OCI-LY3 (cell line): ENCODE data around the gene RGMA.

ENCODE experiments used
- CTCF ChIP-seq: fragments of 200-600, 300-600 bp; sonication (generic); IDR thresholded peaks from 2 replicates; pipeline ENCODE4 v1.5.1; 2014; ENCODE audit warnings: antibody characterized with exemption, low read length, low read depth
- EZH2phosphoT487 ChIP-seq: fragments of 200-600 bp; shearing (Covaris generic); IDR thresholded peaks from 2 replicates; pipeline ENCODE4 v1.6.1; 2018; ENCODE audit warnings: antibody characterized with exemption, mixed run types, low read depth

- no peak for TF ChIP-seq CTCF
- no peak for TF ChIP-seq EZH2phosphoT487
Measured at GRCh38 chr15:93005133-93005532, 83.9 kb downstream of the RGMA start.
